ENCODE results near the gene POLR2I.

DNA sequence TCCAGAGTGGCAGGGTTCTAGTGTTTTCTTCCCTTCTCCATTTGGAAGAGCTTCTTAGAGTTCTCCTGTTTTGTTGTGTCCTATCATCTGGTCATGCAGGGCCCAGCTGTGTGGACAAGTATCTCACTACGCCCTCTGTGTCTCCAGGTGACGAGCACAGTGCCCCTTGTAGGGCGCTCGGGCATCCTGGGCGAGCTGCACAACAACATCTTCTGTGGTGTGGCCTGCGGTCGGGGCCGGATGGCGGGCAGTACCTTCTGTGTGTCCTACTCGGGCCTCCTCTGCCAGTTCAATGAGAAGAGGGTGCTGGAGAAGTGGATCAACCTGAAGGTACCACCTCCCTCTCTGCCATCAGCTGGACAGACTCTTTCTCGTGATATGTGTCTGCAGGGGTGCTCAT lies 47.0 kb downstream of the POLR2I start:
- TF ChIP-seq, protein P1, sequence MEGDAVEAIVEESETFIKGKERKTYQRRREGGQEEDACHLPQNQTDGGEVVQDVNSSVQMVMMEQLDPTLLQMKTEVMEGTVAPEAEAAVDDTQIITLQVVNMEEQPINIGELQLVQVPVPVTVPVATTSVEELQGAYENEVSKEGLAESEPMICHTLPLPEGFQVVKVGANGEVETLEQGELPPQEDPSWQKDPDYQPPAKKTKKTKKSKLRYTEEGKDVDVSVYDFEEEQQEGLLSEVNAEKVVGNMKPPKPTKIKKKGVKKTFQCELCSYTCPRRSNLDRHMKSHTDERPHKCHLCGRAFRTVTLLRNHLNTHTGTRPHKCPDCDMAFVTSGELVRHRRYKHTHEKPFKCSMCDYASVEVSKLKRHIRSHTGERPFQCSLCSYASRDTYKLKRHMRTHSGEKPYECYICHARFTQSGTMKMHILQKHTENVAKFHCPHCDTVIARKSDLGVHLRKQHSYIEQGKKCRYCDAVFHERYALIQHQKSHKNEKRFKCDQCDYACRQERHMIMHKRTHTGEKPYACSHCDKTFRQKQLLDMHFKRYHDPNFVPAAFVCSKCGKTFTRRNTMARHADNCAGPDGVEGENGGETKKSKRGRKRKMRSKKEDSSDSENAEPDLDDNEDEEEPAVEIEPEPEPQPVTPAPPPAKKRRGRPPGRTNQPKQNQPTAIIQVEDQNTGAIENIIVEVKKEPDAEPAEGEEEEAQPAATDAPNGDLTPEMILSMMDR (IDR thresholded peaks at IDR 0.05) = no peak
- no peak for TF ChIP-seq EP300 (IDR thresholded peaks at IDR 0.05)

All from sigmoid colon (tissue), 4 donors.